Psoas muscle (tissue), 8 donors: ENCODE measurements around the gene DAZAP2. TPM values are rescaled to one million over a fixed set of nuclear protein-coding genes. Genes with fewer than 3 reads are reported as not detected.

Source experiments
- ATAC-seq, 4 donors: fragments of 200-7000 bp; cut with Tn5 transposase; one replicate each; pipeline ENCODE4 v1.9.1; 2020; ENCODE audit warnings: moderate library complexity in 3 of 4, mild to moderate bottlenecking in 2 of 4
- DNase-seq, 2 donors: peaks; one replicate each; pipeline ENCODE4 v3.0.0-alpha.2; 2020
- H3K27ac ChIP-seq: fragments of 200-600 bp; one replicate; pipeline ENCODE4 v1.8.0; 2022
- H3K27me3 ChIP-seq, 3 donors: fragments of 200-600 bp in 1 of 3; one replicate each; pipeline versions ENCODE4 v1.6.1 to v1.8.0; 2013 to 2022; ENCODE audit warnings: low read length in 2 of 3, mild to moderate bottlenecking in 2 of 3, moderate library complexity in 1 of 3; ENCODE audit not compliant: insufficient read depth in 3 of 3
- H3K36me3 ChIP-seq, 2 donors: fragments of 200-600 bp in 1 of 2; one replicate each; pipeline versions ENCODE4 v1.6.1 to v1.8.0; 2013 to 2022; ENCODE audit warnings: low read depth in 1 of 2, mild to moderate bottlenecking in 1 of 2, moderate library complexity in 1 of 2; ENCODE audit not compliant: insufficient read depth in 1 of 2
- H3K4me1 ChIP-seq: fragments of 200-600 bp; one replicate; pipeline ENCODE4 v1.8.0; 2022
- H3K4me3 ChIP-seq: fragments of 200-600 bp; one replicate; pipeline ENCODE4 v1.8.0; 2022; ENCODE audit warnings: mild to moderate bottlenecking
- H3K9me3 ChIP-seq: fragments of 200-600 bp; one replicate; pipeline ENCODE4 v1.8.0; 2022
- WGBS, 3 donors: extraction: QIAGEN DNeasy Blood & Tissue Kit; methylation state at CpG; one replicate each; pipeline versions ENCODE4 v1.1.6 to v1.1.7; 2013; 5-methylcytosine and 5-hydroxymethylcytosine counted together
- intact Hi-C, 2 donors: fragments of 100-400 bp; cut with DNase I; formaldehyde crosslinking; loops; one replicate each; pipeline versions ENCODE4 v1.11.0 to v1.14.2; 2022
- polyA plus RNA-seq, 3 donors: library from polyadenylated mRNA; stranded (reverse); fragments of 200-250 nt; gene quantifications; one replicate each; pipeline ENCODE4 v1.2.3, GENCODE V29; 2013
- total RNA-seq, 4 donors: library from RNA; stranded (reverse); fragmentation: NEBNext Ultra II Directional in 2 of 4; extraction: Animal tissue kit (Norgen Biotek cat#: 25700) in 2 of 4; gene quantifications; one replicate each; pipeline versions ENCODE4 v1.2.1 to v1.2.4, GENCODE V29; 2021 to 2023
- TF ChIP-seq, protein P1 (sequence below): fragments of 200-600 bp; IDR thresholded peaks from one replicate; pipeline ENCODE4 v1.8.0; 2022; ENCODE audit warnings: antibody characterized with exemption
- donor health status: healthy with polysubstance abuse.
- donor health status: DM: no; HTN: no; CAD: no; lungs with moderate emphysema.
- donor health status: Bipolar disorder and iron deficiency.
- donor health status: healthy.
- donor health status: DM: yes; HTN: yes; CAD: no.
- donor health status: DM: no; HTN: no; CAD: no.
- donor health status: DM: no; HTN: no; CAD: no.
- donor health status: DM: yes; HTN: yes; CAD: no.

DAZAP2 gene
- total and polyA plus RNA-seq, 7 donors, result 62.4 to 217 (median 149) TPM

DNA sequence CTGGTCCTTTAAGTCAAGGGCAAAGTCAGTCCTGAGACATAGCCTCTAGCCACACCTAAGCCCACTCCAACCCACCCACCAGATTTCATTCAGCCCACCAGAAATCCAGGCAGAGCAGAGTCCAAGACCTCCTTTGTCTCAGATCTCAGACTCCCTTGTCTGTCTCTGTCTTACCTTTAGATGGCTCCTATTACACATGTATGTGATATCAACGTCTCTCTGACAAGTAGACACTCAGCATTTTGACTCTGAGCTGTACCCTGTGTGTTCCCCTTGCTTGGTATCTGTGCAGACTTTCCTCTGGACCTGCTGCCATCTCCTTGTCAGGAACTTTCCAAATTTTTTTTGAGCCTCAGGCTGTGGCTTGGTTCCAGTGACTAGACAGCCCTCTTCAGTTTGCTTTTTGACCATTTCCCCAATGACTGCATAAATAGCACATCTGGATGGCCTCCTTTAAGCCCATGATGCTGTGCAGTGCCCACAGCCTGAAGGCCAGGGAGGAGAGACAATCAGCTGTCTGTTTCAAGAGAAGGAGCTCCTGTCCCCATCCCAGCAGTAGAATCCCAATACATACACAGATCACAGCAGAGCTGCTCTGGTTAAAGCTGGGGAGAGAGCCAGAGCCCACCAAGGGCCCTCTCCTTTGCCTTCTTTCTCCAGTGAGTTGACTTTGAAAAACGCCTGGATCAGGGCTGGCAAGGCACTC is 27.8 kb upstream of the DAZAP2 start:
- DNase-seq (no peak), ATAC-seq (no peak)
- Histone ChIP-seq H3K36me3 (peaks cover 0 to 28% of the 10 kb centered on the region in 2 donors), H3K27ac (no peak overlapping the region), H3K4me3 (no peak overlapping the region), H3K27me3 (no peaks in the 10 kb centered on the region), H3K9me3 (no peaks in the 10 kb centered on the region), H3K4me1 (no peaks in the 10 kb centered on the region)
- TF ChIP-seq, protein P1, sequence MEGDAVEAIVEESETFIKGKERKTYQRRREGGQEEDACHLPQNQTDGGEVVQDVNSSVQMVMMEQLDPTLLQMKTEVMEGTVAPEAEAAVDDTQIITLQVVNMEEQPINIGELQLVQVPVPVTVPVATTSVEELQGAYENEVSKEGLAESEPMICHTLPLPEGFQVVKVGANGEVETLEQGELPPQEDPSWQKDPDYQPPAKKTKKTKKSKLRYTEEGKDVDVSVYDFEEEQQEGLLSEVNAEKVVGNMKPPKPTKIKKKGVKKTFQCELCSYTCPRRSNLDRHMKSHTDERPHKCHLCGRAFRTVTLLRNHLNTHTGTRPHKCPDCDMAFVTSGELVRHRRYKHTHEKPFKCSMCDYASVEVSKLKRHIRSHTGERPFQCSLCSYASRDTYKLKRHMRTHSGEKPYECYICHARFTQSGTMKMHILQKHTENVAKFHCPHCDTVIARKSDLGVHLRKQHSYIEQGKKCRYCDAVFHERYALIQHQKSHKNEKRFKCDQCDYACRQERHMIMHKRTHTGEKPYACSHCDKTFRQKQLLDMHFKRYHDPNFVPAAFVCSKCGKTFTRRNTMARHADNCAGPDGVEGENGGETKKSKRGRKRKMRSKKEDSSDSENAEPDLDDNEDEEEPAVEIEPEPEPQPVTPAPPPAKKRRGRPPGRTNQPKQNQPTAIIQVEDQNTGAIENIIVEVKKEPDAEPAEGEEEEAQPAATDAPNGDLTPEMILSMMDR, result no peak
- 58 to 60% (median 58%) methylated on average over 2 of the region's 2 CpGs for WGBS, 3 donors
- intact Hi-C loops, result no loop called here

DNA sequence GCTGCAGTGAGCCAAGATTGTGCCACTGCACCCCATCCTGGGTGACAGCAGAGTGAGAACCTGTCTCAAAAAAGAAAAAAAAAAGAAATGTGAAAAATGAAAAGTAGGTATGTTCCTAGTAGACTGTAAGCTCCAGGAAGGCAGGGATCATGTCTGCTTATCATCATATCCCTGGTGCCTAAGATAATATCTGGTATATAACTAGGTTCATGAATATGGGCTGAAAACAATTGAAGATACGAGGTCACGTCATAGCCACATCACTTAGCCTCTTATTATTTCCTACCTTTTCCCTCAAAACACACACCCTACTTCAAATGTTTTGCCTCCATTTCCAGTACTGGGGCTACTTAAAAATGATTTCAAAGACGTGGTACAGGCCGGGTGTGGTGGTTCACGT is 23.7 kb upstream of the DAZAP2 start:
- no peaks in the 10 kb centered on the region for H3K27me3 ChIP-seq
- H3K4me3 ChIP-seq, result no peak overlapping the region
- intact Hi-C loops, result loop anchor here in 1 of 2 donors (2.0 to 5.0 kb wide), 2 partner anchors 26 to 43 kb away; partner anchors contain the start of gene TFCP2
- DNase-seq (no peak), ATAC-seq (no peak)
- H3K9me3 ChIP-seq, result no peaks in the 10 kb centered on the region
- TF ChIP-seq, protein P1, result no peak
- H3K4me1 ChIP-seq, result peaks cover 16% of the 10 kb centered on the region
- peaks cover 0 to 19% of the 10 kb centered on the region in 2 donors for H3K36me3 ChIP-seq
- H3K27ac ChIP-seq, result no peak overlapping the region
- 89 to 91% (median 90%) methylated on average over 5 of the region's 5 CpGs for WGBS, 3 donors

DNA sequence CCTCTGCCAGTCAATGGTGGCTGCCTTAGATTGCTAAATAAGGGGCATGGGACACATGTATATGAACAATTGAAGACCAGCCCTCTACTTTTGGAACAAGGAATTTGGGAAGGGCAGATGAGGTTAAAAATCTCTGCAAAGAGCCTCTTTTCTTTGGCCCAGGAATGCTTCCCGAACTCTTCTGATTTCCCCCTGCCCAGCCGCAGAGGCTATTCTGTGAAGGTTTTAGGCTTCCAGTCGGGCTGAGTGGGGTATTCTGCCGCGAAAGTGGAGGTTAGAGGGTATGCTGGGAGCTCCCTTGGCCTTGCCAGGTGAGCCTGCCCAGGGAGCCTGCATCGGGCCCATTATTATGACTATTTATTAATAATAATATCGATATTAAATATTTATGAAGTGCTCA is 22.0 kb upstream of the DAZAP2 start:
- no peak for DNase-seq
- intact Hi-C loops, result loop anchor here in 1 of 2 donors (5.0 kb wide), 1 partner anchor 44 kb away; the partner anchor contains the start of gene TFCP2
- no peak for ATAC-seq
- H3K4me3 ChIP-seq, result peak overlapping the region; percentile 75
- H3K9me3 ChIP-seq, result no peaks in the 10 kb centered on the region
- H3K4me1 ChIP-seq, result peaks cover 16% of the 10 kb centered on the region
- no peaks in the 10 kb centered on the region for H3K27me3 ChIP-seq
- TF ChIP-seq, protein P1, result no peak
- peaks cover 0 to 8% of the 10 kb centered on the region in 2 donors for H3K36me3 ChIP-seq
- WGBS, 3 donors, result 17 to 32% (median 22%) methylated on average over 7 of the region's 7 CpGs
- peak overlapping the region; percentile 92 for H3K27ac ChIP-seq

DNA sequence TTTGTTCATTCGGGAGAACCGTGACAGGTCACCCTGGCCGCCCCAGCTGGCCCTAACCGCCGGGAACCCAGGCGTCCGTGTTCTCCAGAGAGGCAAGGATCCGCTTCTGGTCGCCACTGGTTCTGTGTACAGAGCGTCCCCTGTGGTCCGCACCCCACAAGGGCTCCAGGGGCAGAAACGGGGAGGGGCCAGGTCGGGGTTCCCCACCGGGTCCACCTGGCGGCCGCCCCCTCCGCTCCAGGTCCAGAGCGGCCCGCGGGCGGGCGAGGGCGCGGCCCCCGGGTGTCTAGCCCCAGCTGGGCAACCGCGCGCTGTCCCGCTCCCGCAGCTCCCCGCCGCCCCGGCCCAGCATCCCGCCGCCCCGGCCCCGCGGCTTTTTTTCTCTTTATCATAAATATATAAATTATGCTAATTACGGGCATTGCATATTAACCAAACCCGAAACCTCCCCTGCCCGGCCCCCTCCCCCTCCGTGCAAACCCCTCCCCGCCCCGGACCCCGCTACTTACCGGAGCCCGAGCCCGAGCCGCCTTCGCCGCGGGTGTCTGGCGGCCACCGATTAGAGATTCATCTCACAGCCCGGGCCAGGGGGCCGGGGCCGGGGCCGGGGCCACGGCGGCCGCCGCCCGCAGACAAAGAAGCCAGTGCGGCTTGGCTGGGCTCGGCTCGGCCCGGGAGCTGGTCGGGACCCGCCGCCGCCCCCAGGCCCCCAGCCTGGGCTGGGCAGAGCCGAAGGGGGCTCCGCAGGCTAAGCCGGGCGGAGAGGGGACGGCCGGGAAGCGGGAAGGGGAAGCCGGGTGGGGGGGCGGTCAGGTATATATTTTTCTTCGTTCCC is 21.3 kb upstream of the DAZAP2 start:
- ATAC-seq (peak; percentile 63 to 74 (median 72)), DNase-seq (peak; percentile 61 to 86)
- H3K27me3 ChIP-seq, result no peaks in the 10 kb centered on the region
- H3K4me3 ChIP-seq, result peak overlapping the region; percentile 75
- WGBS, 3 donors, result 0 to 1% (median 0%) methylated on average over 58 to 81 of the region's 81 CpGs
- intact Hi-C loops, result loop anchor here in 1 of 2 donors (5.0 kb wide), 1 partner anchor 45 kb away; the partner anchor contains the start of gene TFCP2
- TF ChIP-seq, protein P1, result peak; percentile 14
- peaks cover 0 to 8% of the 10 kb centered on the region in 2 donors for H3K36me3 ChIP-seq
- H3K27ac ChIP-seq, result peak overlapping the region; percentile 92
- no peaks in the 10 kb centered on the region for H3K9me3 ChIP-seq
- peaks cover 16% of the 10 kb centered on the region for H3K4me1 ChIP-seq
